Left lung (tissue), 10 donors: ENCODE data around the gene RABIF. TPM values are rescaled to one million over a fixed set of nuclear protein-coding genes. Genes with fewer than 3 reads are reported as not detected.

Experiments
- ATAC-seq: fragments of 200-7000 bp; cut with Tn5 transposase; one replicate; pipeline ENCODE4 v1.9.1; 2020; ENCODE audit warnings: moderate library complexity
- DNase-seq, 4 donors: peaks; one replicate each; pipeline ENCODE4 v3.0.0-alpha.2; 2013 to 2020
- H3K27ac ChIP-seq, 2 donors: fragments of 200-600 bp; sonication (generic) in 1 of 2; one replicate each; pipeline versions ENCODE4 v1.5.0 to v1.8.0; 2020 to 2021
- H3K27me3 ChIP-seq, 2 donors: fragments of 200-600 bp; sonication (generic) in 1 of 2; one replicate each; pipeline versions ENCODE4 v1.5.0 to v1.8.0; 2020 to 2021
- H3K36me3 ChIP-seq, 2 donors: fragments of 200-600 bp; sonication (generic) in 1 of 2; one replicate each; pipeline versions ENCODE4 v1.5.0 to v1.8.0; 2020 to 2021
- H3K4me1 ChIP-seq, 2 donors: fragments of 200-600 bp; one replicate each; pipeline ENCODE4 v1.8.0; 2021
- H3K4me3 ChIP-seq, 2 donors: fragments of 200-600 bp; sonication (generic) in 1 of 2; one replicate each; pipeline versions ENCODE4 v1.5.0 to v1.8.0; 2020 to 2021; ENCODE audit warnings: mild to moderate bottlenecking in 1 of 2
- H3K9me3 ChIP-seq, 2 donors: fragments of 200-600 bp; sonication (generic) in 1 of 2; one replicate each; pipeline versions ENCODE4 v1.5.0 to v1.8.0; 2020 to 2021
- intact Hi-C, 2 donors: fragments of 100-400 bp; cut with DNase I; formaldehyde crosslinking; loops; one replicate each; pipeline versions ENCODE4 v1.11.2 to v1.14.2; 2022
- polyA plus RNA-seq, 6 donors: library from polyadenylated mRNA; unstranded; fragments of 120-200 nt; gene quantifications; one replicate each; pipeline ENCODE4 v1.2.1, GENCODE V29; 2013; ENCODE audit not compliant: insufficient read length in 6 of 6
- total RNA-seq, 2 donors: library from RNA; stranded (reverse); fragmentation: NEBNext Ultra II Directional; extraction: Animal tissue kit (Norgen Biotek cat#: 25700); gene quantifications; one replicate each; pipeline ENCODE4 v1.2.1, GENCODE V29; 2021
- TF ChIP-seq, protein P1 (sequence below), 2 donors: fragments of 200-600 bp; sonication (generic) in 1 of 2; IDR thresholded peaks; one replicate each; pipeline versions ENCODE4 v1.5.0 to v1.8.0; 2021; ENCODE audit warnings: antibody characterized with exemption in 2 of 2
- donor health status: DM: no; HTN: yes; CAD: no.
- donor health status: DM: no; HTN: no; CAD: no.

RABIF gene
- total and polyA plus RNA-seq, 8 donors = 8.1 to 15.5 (median 9.0) TPM

- ATAC-seq (no peak), DNase-seq (no peak)
- H3K4me3 ChIP-seq = no peak overlapping the region
- intact Hi-C loops = no loop called here
- no peaks in the 10 kb centered on the region for H3K36me3 ChIP-seq
- no peaks in the 10 kb centered on the region for H3K9me3 ChIP-seq
- no peak overlapping the region for H3K27ac ChIP-seq
- TF ChIP-seq, protein P1, sequence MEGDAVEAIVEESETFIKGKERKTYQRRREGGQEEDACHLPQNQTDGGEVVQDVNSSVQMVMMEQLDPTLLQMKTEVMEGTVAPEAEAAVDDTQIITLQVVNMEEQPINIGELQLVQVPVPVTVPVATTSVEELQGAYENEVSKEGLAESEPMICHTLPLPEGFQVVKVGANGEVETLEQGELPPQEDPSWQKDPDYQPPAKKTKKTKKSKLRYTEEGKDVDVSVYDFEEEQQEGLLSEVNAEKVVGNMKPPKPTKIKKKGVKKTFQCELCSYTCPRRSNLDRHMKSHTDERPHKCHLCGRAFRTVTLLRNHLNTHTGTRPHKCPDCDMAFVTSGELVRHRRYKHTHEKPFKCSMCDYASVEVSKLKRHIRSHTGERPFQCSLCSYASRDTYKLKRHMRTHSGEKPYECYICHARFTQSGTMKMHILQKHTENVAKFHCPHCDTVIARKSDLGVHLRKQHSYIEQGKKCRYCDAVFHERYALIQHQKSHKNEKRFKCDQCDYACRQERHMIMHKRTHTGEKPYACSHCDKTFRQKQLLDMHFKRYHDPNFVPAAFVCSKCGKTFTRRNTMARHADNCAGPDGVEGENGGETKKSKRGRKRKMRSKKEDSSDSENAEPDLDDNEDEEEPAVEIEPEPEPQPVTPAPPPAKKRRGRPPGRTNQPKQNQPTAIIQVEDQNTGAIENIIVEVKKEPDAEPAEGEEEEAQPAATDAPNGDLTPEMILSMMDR (IDR thresholded peaks at IDR 0.05) = no peak
- H3K4me1 ChIP-seq = no peaks in the 10 kb centered on the region
- no peaks in the 10 kb centered on the region for H3K27me3 ChIP-seq
Observed at GRCh38 chr1:202848191-202848542, 40.8 kb downstream of the RABIF start.

- TF ChIP-seq, protein P1 (IDR thresholded peaks at IDR 0.05) = no peak
- H3K36me3 ChIP-seq = no peaks in the 10 kb centered on the region
- no peak overlapping the region for H3K4me3 ChIP-seq
- H3K27me3 ChIP-seq = no peaks in the 10 kb centered on the region
- no peak for DNase-seq
- H3K4me1 ChIP-seq = no peaks in the 10 kb centered on the region
- no peaks in the 10 kb centered on the region for H3K9me3 ChIP-seq
- intact Hi-C loops = no loop called here
- ATAC-seq = no peak
- H3K27ac ChIP-seq = no peak overlapping the region
Observed at GRCh38 chr1:202844935-202845334, 44.0 kb downstream of the RABIF start.

GRCh38 chr1:202844259-202844658, 44.7 kb downstream of the RABIF start:
- TF ChIP-seq, protein P1 (IDR thresholded peaks at IDR 0.05) = no peak
- Histone ChIP-seq H3K27me3 (no peaks in the 10 kb centered on the region), H3K27ac (no peak overlapping the region), H3K36me3 (no peaks in the 10 kb centered on the region), H3K4me1 (no peaks in the 10 kb centered on the region), H3K9me3 (no peaks in the 10 kb centered on the region), H3K4me3 (no peak overlapping the region)
- no peak for DNase-seq
- intact Hi-C loops = no loop called here
- ATAC-seq = no peak

- intact Hi-C loops = no loop called here
- Histone ChIP-seq H3K4me1 (no peaks in the 10 kb centered on the region), H3K36me3 (no peaks in the 10 kb centered on the region), H3K27ac (no peak overlapping the region), H3K27me3 (no peaks in the 10 kb centered on the region), H3K4me3 (no peak overlapping the region), H3K9me3 (no peaks in the 10 kb centered on the region)
- no peak for ATAC-seq
- DNase-seq = no peak
- TF ChIP-seq, protein P1 (IDR thresholded peaks at IDR 0.05) = no peak
Observed at GRCh38 chr1:202843081-202843480, 45.9 kb downstream of the RABIF start.

GRCh38 chr1:202837746-202838262, 51.1 kb downstream of the RABIF start:
- intact Hi-C loops = no loop called here
- H3K27ac ChIP-seq = no peak overlapping the region
- no peaks in the 10 kb centered on the region for H3K36me3 ChIP-seq
- DNase-seq = no peak
- no peaks in the 10 kb centered on the region for H3K27me3 ChIP-seq
- H3K9me3 ChIP-seq = no peaks in the 10 kb centered on the region
- peaks cover 0 to 21% of the 10 kb centered on the region in 2 donors for H3K4me1 ChIP-seq
- H3K4me3 ChIP-seq = no peak overlapping the region
- no peak for ATAC-seq
- TF ChIP-seq, protein P1 (IDR thresholded peaks at IDR 0.05) = no peak
